H1 (cell line): Measurements from ENCODE around the gene ITGA6. TPM values are rescaled to one million over a fixed set of nuclear protein-coding genes. Genes with fewer than 3 reads are reported as not detected.

Experiments
- CTCF ChIA-PET: fragments of 300-600 bp; sonication (Branson Sonifier 250); formaldehyde crosslinking; loops from one replicate; lab custom pipeline; 2021; ENCODE audit not compliant: partially characterized antibody; lab: Charles Lee
- POLR2A ChIA-PET: fragments of 300-600 bp; sonication (Branson Sonifier 250); formaldehyde crosslinking; loops from one replicate; lab custom pipeline; 2021; ENCODE audit warnings: inconsistent platforms; ENCODE audit not compliant: partially characterized antibody; lab: Charles Lee
- DNase-seq, 2 experiments: peaks; one replicate each; pipeline versions ENCODE4 v3.0.0 to v3.0.0-alpha.2; 2010 to 2022; ENCODE audit warnings: low spot score in 2 of 2, low read depth in 1 of 2, mixed read lengths in 1 of 2
- FAIRE-seq: peaks from 2 replicates; lab custom pipeline; 2011; peaks lifted over from hg19 to GRCh38; lab: Jason Lieb, UNC
- H2AFZ ChIP-seq: 2 replicates; pipeline ENCODE4 v1.8.1; 2012; ENCODE audit warnings: low read length, inconsistent platforms
- H2AK5ac ChIP-seq: 2 replicates; pipeline ENCODE4 v1.6.1; 2013; ENCODE audit warnings: low read depth, low read length
- H2BK120ac ChIP-seq: replicated peaks from 2 replicates; pipeline ENCODE3; 2013; ENCODE audit warnings: low read depth, low read length, inconsistent platforms
- H2BK12ac ChIP-seq: 2 replicates; pipeline ENCODE4 v1.6.1; 2013; ENCODE audit warnings: low read depth, low read length
- H2BK15ac ChIP-seq: 2 replicates; pipeline ENCODE4 v1.6.1; 2013; ENCODE audit warnings: low read length
- H2BK20ac ChIP-seq: 2 replicates; pipeline ENCODE4 v1.6.1; 2013; ENCODE audit warnings: low read length
- H2BK5ac ChIP-seq: 2 replicates; pipeline ENCODE4 v1.6.1; 2013; ENCODE audit warnings: low read depth, low read length
- H3K14ac ChIP-seq: 2 replicates; pipeline ENCODE4 v1.6.1; 2013; ENCODE audit warnings: inconsistent platforms; ENCODE audit not compliant: insufficient read length
- H3K18ac ChIP-seq: 2 replicates; pipeline ENCODE4 v1.6.1; 2013; ENCODE audit warnings: low read length; ENCODE audit errors: extremely low read depth
- H3K23ac ChIP-seq: 2 replicates; pipeline ENCODE4 v1.6.1; 2013; ENCODE audit warnings: inconsistent platforms; ENCODE audit not compliant: insufficient read length
- H3K23me2 ChIP-seq: 2 replicates; pipeline ENCODE4 v1.6.1; 2013; ENCODE audit warnings: low read depth, low read length
- H3K27ac ChIP-seq: 2 replicates; pipeline ENCODE4 v1.6.1; 2011; ENCODE audit warnings: low read depth, low read length, inconsistent platforms
- H3K27me3 ChIP-seq, 4 experiments: replicated peaks in 1 of 4; 1 replicate in 1 of 4; 2 replicates in 3 of 4; pipeline versions ENCODE4 v1.6.1 to v1.8.1; 2011 to 2013; ENCODE audit warnings: low read length in 3 of 4, mild to moderate bottlenecking in 3 of 4, inconsistent platforms in 2 of 4, mixed read lengths in 2 of 4, moderate library complexity in 1 of 4; ENCODE audit not compliant: control insufficient read depth in 3 of 4, insufficient read depth in 3 of 4; ENCODE audit errors: extremely low read depth in 1 of 4
- H3K36me3 ChIP-seq, 4 experiments: 2 replicates each; pipeline versions ENCODE4 v1.6.1 to v1.8.1; 2011 to 2013; ENCODE audit warnings: mild to moderate bottlenecking in 4 of 4, low read length in 3 of 4, moderate library complexity in 2 of 4, control low read depth in 1 of 4, inconsistent platforms in 1 of 4; ENCODE audit not compliant: insufficient read depth in 4 of 4, control insufficient read depth in 2 of 4
- H3K4ac ChIP-seq: replicated peaks from 2 replicates; pipeline ENCODE3; 2013; ENCODE audit warnings: low read length, low read depth, mixed read lengths, inconsistent platforms; ENCODE audit not compliant: insufficient read length
- H3K4me1 ChIP-seq, 4 experiments: replicated peaks in 1 of 4; 1 replicate in 1 of 4; 2 replicates in 3 of 4; pipeline versions ENCODE4 v1.6.1 to v1.8.1; 2011 to 2013; ENCODE audit warnings: low read length in 3 of 4, inconsistent platforms in 2 of 4, mixed read lengths in 1 of 4; ENCODE audit not compliant: insufficient read depth in 4 of 4, control insufficient read depth in 3 of 4
- H3K4me2 ChIP-seq, 2 experiments: 2 replicates each; pipeline versions ENCODE4 v1.6.1 to v1.8.1; 2011 to 2013; ENCODE audit warnings: low read depth in 2 of 2, low read length in 2 of 2, control low read depth in 1 of 2, inconsistent platforms in 1 of 2, mild to moderate bottlenecking in 1 of 2; ENCODE audit not compliant: insufficient read depth in 1 of 2
- H3K4me3 ChIP-seq, 4 experiments: fragments of 200-600, 300-600 bp in 1 of 4; sonication (generic), shearing (Covaris generic), sonication (Bioruptor Twin) in 1 of 4; 2 replicates each; pipeline versions ENCODE4 v1.5.1 to v1.8.1; 2011 to 2016; ENCODE audit warnings: low read length in 4 of 4, low read depth in 3 of 4, control low read depth in 2 of 4, inconsistent platforms in 2 of 4, mild to moderate bottlenecking in 2 of 4, mixed read lengths in 1 of 4, moderate library complexity in 1 of 4; ENCODE audit not compliant: insufficient read depth in 2 of 4; ENCODE audit errors: extremely low read depth in 1 of 4
- H3K56ac ChIP-seq: replicated peaks from 2 replicates; pipeline ENCODE3; 2013; ENCODE audit warnings: low read depth, mild to moderate bottlenecking, mixed read lengths, low read length, inconsistent platforms; ENCODE audit not compliant: insufficient read length
- H3K79me1 ChIP-seq: 2 replicates; pipeline ENCODE4 v1.6.1; 2013; ENCODE audit warnings: low read depth, low read length, control low read depth
- H3K79me2 ChIP-seq, 2 experiments: 2 replicates each; pipeline versions ENCODE4 v1.6.1 to v1.8.1; 2012 to 2013; ENCODE audit warnings: low read length in 2 of 2, mild to moderate bottlenecking in 2 of 2, inconsistent platforms in 1 of 2; ENCODE audit not compliant: insufficient read depth in 2 of 2, control insufficient read depth in 1 of 2
- H3K9ac ChIP-seq, 4 experiments: replicated peaks in 1 of 4; 1 replicate in 1 of 4; 2 replicates in 3 of 4; pipeline versions ENCODE4 v1.6.1 to v1.8.1; 2011 to 2013; ENCODE audit warnings: low read depth in 3 of 4, low read length in 3 of 4, control low read depth in 2 of 4, mild to moderate bottlenecking in 2 of 4, moderate library complexity in 2 of 4, inconsistent platforms in 1 of 4; ENCODE audit errors: extremely low read depth in 1 of 4
- H3K9me3 ChIP-seq, 2 experiments: 2 replicates each; pipeline versions ENCODE4 v1.6.1 to v1.8.1; 2012 to 2013; ENCODE audit warnings: mild to moderate bottlenecking in 2 of 2, moderate library complexity in 2 of 2, control low read depth in 1 of 2, inconsistent platforms in 1 of 2, low read depth in 1 of 2, low read length in 1 of 2, mixed read lengths in 1 of 2; ENCODE audit not compliant: insufficient read depth in 2 of 2
- H4K20me1 ChIP-seq, 2 experiments: replicated peaks in 1 of 2; 2 replicates each; pipeline versions ENCODE3 to v1.8.1; 2011 to 2013; ENCODE audit warnings: inconsistent platforms in 2 of 2, low read length in 2 of 2, mild to moderate bottlenecking in 1 of 2; ENCODE audit not compliant: insufficient read depth in 2 of 2, control insufficient read depth in 1 of 2
- H4K5ac ChIP-seq: 2 replicates; pipeline ENCODE4 v1.6.1; 2013; ENCODE audit warnings: low read length, low read depth, mixed read lengths, inconsistent platforms; ENCODE audit not compliant: insufficient read length
- H4K8ac ChIP-seq: 2 replicates; pipeline ENCODE4 v1.8.0; 2013; ENCODE audit warnings: mild to moderate bottlenecking, moderate library complexity, low read length, inconsistent platforms; ENCODE audit not compliant: insufficient read depth; ENCODE audit errors: extremely low read depth
- H4K91ac ChIP-seq: replicated peaks from 2 replicates; pipeline ENCODE3; 2013; ENCODE audit warnings: low read length, mixed read lengths, inconsistent platforms; ENCODE audit not compliant: insufficient read length
- SP2 ChIP-seq: IDR thresholded peaks from 2 replicates; pipeline ENCODE4 v1.6.1; 2012; ENCODE audit warnings: mild to moderate bottlenecking, low read length, inconsistent platforms
- YY1 ChIP-seq: IDR thresholded peaks from 2 replicates; pipeline ENCODE4 v1.6.1; 2011; ENCODE audit warnings: low read depth, mild to moderate bottlenecking, low read length
- WGBS, 2 experiments: shearing (Covaris generic) in 1 of 2; methylation state at CpG; one replicate each; pipeline versions ENCODE4 v1.1.6 to v1.1.7; 2013 to 2015; ENCODE audit warnings: low lambda C conversion rate in 2 of 2, mixed read lengths in 2 of 2, inconsistent platforms in 1 of 2, low coverage in 1 of 2, missing lambda C conversion rate in 1 of 2; ENCODE audit not compliant: insufficient replicate concordance in 2 of 2, insufficient coverage in 1 of 2, insufficient read length in 1 of 2; ENCODE audit errors: extremely low coverage in 1 of 2, missing lambda C conversion rate in 1 of 2; 5-methylcytosine and 5-hydroxymethylcytosine counted together
- polyA plus RNA-seq, 7 experiments: library from polyadenylated mRNA; depleted of rRNA in 3 of 7; stranded (reverse) in 5 of 7; unstranded in 2 of 7; fragments of >200 nt in 5 of 7; fragments of 200-250 nt in 2 of 7; gene quantifications; 1 replicate in 5 of 7; 2 replicates in 1 of 7; 4 replicates in 1 of 7; pipeline versions ENCODE4 v1.2.1 to v1.2.3, GENCODE V29; 2011 to 2013; ENCODE audit warnings: missing spikeins in 2 of 7, mixed read lengths in 2 of 7
- total RNA-seq: library from RNA; stranded (reverse); fragmentation: NEBNext Ultra II Directional; extraction: Animal tissue kit (Norgen Biotek cat#: 25700); gene quantifications from 2 replicates; pipeline ENCODE4 v1.2.1, GENCODE V29; 2021

ITGA6 gene
- total and polyA plus RNA-seq, 2 of the 8 experiments (the other 6 are each of a cell fraction or from before 2014, with no cell fraction given) = 26.9 to 118 TPM

DNA sequence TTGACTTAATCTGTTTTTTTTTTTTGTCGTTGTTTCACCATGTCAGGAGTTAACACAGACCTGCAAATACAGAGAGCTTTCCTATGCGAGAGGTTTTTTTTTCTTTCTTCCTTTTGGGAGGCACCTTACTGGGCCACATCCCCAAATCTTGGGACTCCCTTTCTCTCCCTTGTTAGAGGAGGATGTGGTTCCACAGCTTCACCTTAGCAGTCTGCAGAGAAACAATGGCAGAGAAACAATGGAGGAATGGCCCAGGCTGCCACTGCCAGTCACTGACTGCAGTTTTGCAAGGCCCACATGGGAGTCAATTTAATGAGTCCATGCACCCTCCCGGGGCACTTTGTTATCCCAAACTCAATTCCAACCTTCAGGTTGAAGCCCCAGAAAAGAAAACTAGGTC, 107.7 kb downstream of the ITGA6 start:
- H3K4ac ChIP-seq = peak overlapping the region; percentile 19
- TF ChIP-seq YY1 = 0 out of 2 replicates have a peak, but pooled peaks have one; percentile 37
- no peak for TF ChIP-seq SP2
- H3K14ac ChIP-seq = no peak overlapping the region
- POLR2A ChIA-PET = interaction anchor here (0.7 to 1.7 kb wide), 3 partner anchors 8 to 20 kb away, joined by 3 to 8 read pairs (median 6); partner anchors contain the start of gene PDK1
- H3K18ac ChIP-seq = peak overlapping the region; percentile 55; the same call in 1 of the 2 replicates
- H3K9ac ChIP-seq = no peak overlapping the region
- peak overlapping the region; percentile 92 for H4K91ac ChIP-seq
- H3K4me1 ChIP-seq = peaks cover 0 to 14% (median 11%) of the 10 kb centered on the region in 4 experiments; a peak in 5 of 7 replicates
- CTCF ChIA-PET = no interaction called here
- no peak overlapping the region for H4K5ac ChIP-seq
- H2BK20ac ChIP-seq = no peak overlapping the region
- H3K23ac ChIP-seq = no peak overlapping the region
- no peak for DNase-seq
- H3K23me2 ChIP-seq = peaks cover 2% of the 10 kb centered on the region; the same call in 1 of the 2 replicates
- peak overlapping the region; percentile 81 for H2BK5ac ChIP-seq
- H3K36me3 ChIP-seq = peaks cover 0 to 31% (median 1%) of the 10 kb centered on the region in 4 experiments; a peak in 3 of 8 replicates
- FAIRE-seq = peak; percentile 42
- no peaks in the 10 kb centered on the region for H3K79me2 ChIP-seq
- no peak overlapping the region for H4K8ac ChIP-seq
- no peaks in the 10 kb centered on the region for H3K27me3 ChIP-seq
- 62% methylated on average over 3 of the region's 3 CpGs; no CpG with 5 or more reads in 1 of the 2 experiments for WGBS, 2 experiments
- peaks cover 22 to 32% of the 10 kb centered on the region in 2 experiments for H3K9me3 ChIP-seq
- no peaks in the 10 kb centered on the region for H3K79me1 ChIP-seq
- H3K27ac ChIP-seq = peak overlapping the region; percentile 60
- H2BK12ac ChIP-seq = peak overlapping the region; percentile 68; the same call in 1 of the 2 replicates
- peak overlapping the region in 1 of 2 experiments; percentile 55; a peak in 3 of 4 replicates for H3K4me2 ChIP-seq
- H2BK120ac ChIP-seq = peak overlapping the region; percentile 35
- no peaks in the 10 kb centered on the region for H4K20me1 ChIP-seq
- H3K56ac ChIP-seq = no peak overlapping the region
- no peak overlapping the region for H3K4me3 ChIP-seq
- no peak overlapping the region for H2AK5ac ChIP-seq
- H2AFZ ChIP-seq = no peak overlapping the region
- H2BK15ac ChIP-seq = no peak overlapping the region
